GM12873 (cell line): ENCODE measurements around the gene COBL.

Source experiments
- CTCF ChIP-seq: IDR thresholded peaks from 2 replicates; pipeline ENCODE4 v1.5.1; 2012; ENCODE audit warnings: low read depth, mild to moderate bottlenecking, moderate library complexity, low read length, control low read depth; ENCODE audit not compliant: insufficient read depth; ENCODE audit errors: missing control alignments

Gene COBL

GRCh38 chr7:51129527-51130472, 186.8 kb downstream of the COBL start:
- TF ChIP-seq CTCF, result no peak

GRCh38 chr7:51128545-51129435, 187.8 kb downstream of the COBL start:
- TF ChIP-seq CTCF, result no peak

GRCh38 chr7:51127618-51127904, 189.0 kb downstream of the COBL start:
- no peak for TF ChIP-seq CTCF

- no peak for TF ChIP-seq CTCF
Measured at GRCh38 chr7:51126813-51127617, 189.6 kb downstream of the COBL start.

GRCh38 chr7:51126324-51126723, 190.3 kb downstream of the COBL start:
- no peak for TF ChIP-seq CTCF

GRCh38 chr7:51124321-51124720, 192.3 kb downstream of the COBL start:
- no peak for TF ChIP-seq CTCF

- TF ChIP-seq CTCF, result no peak
Measured at GRCh38 chr7:51123322-51124019, 193.1 kb downstream of the COBL start.
